Measurements from ENCODE around the gene FASTK.

GRCh38 chr7:151068069-151068773 is 12.4 kb downstream of the FASTK start:
- no peak for TF ChIP-seq CTCF (IDR thresholded peaks at IDR 0.05 in 8 of 11, conservative IDR thresholded peaks at IDR 0.05 in 3 of 11)
- TF ChIP-seq POLR2A (IDR thresholded peaks at IDR 0.05): no peak
